Fibroblast of skin of left biceps (primary cell): ENCODE data around the gene WNT9A.

ENCODE experiments used
- DNase-seq, 2 experiments: peaks; one replicate each; pipeline ENCODE4 v3.0.0-alpha.2; 2013; ENCODE audit warnings: low read depth in 2 of 2

Gene WNT9A

DNA sequence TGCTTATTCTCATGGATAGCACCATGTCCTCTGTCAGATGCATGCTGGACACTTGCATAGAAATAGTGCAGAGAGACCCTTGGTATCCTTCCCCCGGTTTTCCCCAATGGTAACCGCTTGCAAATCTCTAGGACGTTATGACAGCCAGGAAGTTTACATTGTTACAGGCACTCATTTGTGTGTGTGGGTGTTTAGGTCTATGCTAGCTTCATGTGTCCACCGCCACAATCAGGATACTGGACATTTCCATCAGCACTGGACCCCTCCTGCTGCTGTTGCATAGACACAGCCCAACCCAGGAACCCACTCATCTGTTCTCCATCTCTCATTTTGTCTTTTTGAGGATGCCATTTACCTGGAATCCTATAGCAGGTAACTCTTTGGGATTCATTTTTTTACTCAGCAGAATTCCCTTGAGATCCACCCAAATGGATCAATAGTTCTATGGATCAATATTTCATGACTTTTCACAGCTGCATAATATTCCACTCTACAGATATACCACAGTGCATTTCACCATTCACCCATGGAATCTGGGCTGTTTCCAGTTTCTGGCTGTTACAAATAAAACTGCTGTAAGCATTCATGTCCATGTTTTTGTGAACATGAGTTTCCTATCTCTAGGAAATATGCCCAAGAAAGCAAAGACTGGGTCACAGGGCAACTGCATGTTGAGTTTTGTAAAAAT lies 6.6 kb upstream of the WNT9A start:
- no peak for DNase-seq

DNA sequence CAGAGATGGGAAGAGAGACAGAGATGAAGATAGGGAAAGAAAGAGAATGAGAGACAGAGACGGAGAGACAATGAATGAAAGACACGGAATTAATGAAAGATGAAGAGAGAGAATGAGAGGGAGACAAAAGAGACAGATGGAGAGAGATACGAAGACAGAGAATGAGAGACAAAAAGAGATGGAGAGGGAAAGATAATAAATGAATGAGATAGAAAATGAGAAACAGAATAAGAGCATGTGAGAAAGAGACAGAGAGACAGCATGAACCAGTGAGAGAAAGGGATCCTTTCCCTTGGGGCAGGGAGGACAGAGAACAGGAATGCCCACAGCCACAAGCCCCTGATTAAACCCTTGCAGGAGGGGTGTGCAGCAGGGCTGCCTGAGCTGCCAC lies 5.3 kb upstream of the WNT9A start:
- no peak for DNase-seq

DNA sequence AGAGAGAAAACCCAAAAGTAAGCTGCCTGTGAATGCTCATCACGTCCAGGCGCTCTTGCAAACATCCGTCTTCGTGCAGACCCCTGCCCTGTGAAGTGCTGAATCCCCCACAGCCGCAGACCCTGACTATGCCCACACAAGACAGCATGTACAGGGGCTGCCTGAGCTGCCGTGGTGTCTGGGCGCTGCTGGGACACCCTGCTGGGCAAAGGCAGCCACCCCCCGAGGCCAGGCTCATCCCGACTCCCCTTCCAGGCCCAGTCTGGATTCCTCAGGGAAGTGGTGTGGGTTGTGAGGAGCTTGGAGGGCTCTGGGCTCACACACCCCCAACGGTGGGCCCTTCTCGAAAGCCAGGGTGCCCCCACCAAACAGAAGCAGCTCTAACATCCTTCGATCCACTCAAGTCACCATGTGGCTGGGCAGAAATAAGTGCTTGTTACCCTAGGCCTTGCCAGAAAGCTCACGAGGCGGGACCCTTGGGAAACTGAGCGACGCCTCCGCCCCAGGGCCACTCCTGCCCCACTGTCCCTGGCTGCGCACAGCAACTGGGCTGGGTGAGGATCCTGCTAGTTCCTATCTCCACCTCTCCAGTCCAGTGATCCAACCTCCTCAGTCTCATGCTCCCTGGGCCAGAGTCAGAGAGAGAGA lies 4.8 kb upstream of the WNT9A start:
- no peak for DNase-seq

DNA sequence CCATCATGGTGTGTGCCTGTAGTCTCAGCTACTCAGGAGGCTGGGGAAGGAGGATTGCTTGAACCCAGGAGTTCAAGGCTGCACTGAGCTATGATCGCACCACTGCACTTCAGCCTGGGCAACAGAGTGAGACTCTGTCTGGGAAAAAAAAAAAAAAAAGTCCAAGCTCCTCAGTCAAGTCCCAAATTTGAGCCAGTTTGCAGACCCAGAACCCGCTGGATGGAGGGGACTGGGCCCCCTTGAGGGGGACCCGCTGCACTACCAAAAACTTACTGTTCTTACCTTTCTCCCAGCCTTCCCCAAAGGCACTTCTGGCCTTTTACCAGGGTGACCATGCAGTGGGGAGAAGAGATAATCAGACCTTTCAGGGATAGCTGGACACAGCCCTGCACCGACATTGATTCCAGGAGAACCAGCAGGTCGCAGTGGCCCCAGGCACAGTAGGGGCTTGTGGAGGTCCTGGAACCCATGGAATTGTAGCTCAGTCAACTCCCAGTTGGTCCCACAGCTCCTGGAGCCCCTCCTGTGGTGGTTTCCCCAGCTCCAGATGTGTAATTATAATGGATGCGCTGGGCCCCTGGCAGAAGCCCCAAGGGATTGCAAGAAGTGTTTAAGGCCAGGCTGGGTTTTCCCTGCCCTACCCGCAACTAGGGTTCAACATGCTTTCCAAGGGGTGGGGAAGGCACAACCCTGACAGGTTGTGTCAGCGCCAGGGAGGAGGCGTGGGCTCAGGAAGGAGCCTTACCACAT lies 4.1 kb upstream of the WNT9A start:
- DNase-seq = no peak

DNA sequence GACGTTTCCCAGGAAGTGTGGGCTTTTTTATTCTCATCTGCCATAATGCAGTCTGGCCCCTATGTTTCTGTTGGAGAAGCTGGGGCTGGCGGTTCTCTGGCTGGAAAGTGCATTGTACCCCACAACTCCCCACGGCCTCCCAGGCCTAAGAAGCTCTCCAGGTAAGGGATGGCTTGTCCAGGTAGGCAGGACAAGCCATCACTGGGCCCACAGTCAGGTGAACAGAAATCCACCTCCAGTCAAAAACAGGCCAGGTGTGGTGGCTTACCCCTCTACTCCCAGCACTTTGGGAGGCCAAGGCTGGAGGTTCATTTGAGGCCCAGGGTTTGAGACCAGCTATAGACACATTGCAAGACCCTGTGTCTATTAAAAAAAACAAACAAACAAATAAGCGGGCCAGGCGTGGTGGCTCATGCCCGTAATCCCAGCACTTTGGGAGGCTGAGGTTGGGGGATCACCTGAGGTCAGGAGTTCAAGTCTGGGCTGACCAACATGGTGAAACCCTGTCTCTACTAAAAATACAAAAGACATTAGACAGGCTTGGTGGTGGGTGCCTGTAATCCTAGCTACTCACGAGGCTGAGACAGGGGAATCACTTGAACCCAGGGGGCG lies 3.1 kb upstream of the WNT9A start:
- no peak for DNase-seq

DNA sequence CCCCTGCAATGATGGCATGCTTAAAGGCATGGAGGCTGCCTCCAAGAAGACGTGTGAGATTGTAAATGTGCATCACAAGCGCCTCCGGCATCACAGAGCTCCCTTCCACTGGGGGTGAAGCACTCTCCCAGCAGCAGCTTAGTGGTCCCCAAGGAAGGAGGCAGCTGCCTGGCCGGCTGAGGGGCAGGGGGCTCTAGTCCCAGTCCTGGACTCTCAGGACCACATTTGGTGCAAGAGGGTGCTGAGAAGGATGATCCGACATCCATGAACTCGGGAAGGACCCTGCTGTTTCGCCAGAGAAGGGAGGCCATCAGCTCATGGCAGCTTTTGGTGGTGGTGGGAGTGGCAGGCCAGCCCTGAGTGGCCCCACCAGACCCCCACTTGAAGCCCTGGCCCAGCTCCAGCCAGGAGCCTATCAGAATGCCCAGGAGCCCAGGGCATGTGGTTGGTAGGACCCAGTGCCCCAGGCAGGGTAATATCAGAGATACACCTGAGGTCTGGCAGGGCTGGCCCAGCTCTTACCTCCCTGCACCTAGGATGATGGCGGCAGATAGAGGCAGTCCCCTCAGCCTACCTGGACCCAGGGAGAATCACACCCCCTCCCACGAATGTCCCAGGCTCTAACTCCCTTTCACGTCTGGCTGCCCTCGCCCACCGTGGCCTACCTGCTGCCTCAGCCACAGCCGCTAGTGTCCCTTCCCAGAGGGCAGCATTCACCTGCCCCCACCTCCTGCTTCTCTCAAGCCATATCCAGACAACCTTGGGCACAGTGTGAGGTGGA lies 2.4 kb upstream of the WNT9A start:
- no peak for DNase-seq

DNA sequence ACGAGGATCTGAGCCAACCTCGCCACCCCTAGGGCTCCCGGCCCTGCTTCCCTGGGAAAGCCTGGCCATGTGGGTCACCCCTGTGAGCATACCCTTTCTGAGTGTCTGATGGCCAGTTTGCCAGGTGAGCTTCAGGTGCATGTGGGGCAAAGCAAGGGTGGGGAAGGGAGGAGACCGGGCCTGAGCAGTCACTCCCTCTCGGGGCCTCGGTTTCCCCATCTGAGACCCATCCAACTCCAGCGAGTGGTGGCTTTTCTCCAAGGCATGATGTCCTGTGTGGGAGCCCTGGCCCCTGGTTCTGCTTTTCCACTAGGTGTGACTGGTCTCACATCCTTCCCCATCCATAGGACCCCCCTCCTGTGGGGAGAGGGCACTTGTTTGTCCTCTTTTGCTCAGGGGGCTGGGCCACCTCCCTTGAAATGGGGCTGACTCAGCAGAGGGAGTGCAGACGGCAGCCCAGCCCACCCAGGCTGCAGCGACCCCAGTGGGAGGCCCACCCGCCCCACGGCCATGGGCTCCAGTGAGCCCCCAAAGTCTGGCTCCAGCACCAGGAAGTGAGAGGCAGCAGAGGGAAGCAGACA lies 1.7 kb upstream of the WNT9A start:
- no peak for DNase-seq

DNA sequence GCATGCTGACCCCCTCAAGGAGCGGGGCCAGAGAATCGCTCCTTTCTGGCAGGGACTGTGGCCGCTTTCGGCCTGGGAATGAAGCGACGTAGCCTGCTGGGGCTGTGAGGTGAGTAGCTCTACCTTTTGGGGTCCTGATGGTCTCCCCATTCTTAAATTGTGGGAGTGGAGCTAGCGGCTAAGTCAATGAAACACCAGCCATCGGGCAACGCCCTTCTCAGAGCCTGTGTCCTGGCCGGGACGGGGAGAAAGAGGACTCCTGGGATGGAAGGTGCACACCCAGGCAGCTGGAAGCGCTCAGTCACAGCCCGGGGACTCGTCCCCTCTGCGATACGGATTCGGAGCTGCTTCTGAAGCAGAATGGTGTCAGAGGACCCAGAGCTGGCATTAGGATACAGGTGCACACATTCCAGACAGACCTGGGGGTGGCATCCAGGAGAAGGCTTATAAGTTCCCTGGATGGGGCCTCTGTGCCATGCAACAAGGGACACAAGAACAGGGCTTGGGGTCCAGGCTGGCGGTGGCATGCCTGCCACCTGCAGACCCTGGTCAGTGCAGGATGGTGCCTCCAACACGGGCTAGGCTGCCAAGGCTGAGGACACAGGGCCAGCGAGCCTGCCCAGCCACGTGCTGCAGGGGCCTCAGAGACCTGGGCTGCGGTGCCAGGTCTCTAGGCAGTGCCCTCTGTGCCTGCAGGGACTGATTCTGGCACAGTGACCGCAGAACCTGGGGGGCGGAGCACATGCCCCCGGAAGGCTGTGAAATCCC lies 945 bp upstream of the WNT9A start:
- DNase-seq = no peak

DNA sequence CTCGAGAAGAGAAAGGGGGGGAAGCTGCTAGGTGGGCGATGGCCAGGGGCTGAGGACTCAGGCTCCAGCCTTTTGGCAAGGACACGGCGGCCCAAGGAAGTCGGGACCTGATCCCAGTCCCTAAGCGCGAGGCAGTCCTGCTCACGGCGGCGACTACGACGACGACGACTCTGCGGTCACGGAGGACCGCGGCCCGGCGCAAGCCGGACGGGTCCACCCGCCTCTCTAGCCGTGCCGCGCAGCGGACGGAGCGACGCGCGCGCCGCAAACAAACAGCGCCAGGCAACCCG lies 401 bp downstream of the WNT9A start:
- no peak for DNase-seq

DNA sequence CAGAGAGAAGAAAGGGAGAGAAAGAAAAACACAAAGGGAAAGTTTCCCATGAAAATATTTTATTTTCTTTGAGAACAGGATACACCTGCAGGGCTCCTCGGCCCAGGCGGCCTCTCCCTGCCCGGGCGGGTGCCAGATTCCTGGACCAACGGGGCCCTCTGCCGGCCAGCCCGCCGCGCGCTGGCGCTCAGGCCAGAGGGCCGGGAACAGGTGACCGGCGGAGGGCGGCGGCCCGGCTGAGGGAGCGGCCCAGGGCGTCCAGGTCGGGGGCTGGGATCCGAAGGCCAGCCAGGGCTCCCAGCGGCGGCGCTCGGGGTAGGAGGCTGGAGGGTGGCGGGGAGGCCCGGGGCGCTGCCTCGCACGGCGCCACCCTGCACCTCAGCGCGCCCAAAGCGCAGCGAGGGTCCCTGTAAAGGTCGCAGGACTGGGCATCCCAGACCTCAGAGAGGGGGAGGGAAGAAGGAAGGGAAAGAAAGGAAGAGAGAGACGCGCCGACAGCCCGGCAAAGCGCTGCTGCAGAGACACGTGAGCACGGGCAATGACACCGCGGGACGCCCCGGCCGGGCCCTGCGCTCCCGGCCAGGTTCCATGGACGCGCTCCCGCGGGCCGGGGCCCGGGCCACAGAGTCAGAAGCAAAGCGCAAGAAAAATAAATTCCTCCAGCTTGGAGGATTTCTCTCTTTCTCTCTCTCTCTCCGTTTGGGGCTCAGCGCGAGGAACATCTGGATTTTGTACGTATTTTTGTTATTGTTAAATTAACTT lies 927 bp downstream of the WNT9A start:
- DNase-seq = no peak

DNA sequence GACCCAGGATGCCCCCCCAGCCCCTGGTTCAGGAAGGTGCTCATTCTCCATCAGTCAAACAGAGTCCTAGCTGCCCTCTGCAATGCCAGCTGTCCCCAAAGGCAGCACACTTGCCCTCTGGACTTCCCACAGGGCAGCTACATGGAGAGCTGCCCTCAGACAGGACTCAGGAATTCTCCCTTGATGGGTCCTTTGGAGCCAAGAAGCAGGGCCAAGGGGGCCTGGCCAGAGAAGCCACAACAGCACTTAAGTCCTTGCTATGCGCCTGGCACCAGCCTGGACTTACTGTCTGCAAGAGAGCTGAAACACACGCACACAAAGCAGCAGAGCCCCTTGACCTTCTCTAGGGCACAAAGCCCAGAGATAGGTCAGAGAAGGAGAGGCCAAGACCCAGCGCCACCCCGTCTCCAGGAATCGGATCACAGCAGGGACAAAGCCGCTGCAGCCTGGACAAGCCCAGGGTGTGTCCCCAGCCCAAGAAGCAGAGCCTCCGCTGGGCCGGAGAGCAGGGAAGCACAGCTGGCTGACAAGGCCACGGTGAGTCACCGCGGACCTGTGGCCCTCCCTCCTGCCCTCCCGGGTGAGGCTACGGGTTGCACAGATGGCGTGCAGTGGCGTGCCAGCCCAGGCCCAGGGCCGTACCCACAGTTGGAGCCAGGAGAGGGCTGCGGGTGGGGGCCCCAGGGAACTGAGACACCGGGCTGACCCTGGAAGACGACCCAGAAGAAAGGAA lies 1.7 kb downstream of the WNT9A start:
- DNase-seq = no peak

DNA sequence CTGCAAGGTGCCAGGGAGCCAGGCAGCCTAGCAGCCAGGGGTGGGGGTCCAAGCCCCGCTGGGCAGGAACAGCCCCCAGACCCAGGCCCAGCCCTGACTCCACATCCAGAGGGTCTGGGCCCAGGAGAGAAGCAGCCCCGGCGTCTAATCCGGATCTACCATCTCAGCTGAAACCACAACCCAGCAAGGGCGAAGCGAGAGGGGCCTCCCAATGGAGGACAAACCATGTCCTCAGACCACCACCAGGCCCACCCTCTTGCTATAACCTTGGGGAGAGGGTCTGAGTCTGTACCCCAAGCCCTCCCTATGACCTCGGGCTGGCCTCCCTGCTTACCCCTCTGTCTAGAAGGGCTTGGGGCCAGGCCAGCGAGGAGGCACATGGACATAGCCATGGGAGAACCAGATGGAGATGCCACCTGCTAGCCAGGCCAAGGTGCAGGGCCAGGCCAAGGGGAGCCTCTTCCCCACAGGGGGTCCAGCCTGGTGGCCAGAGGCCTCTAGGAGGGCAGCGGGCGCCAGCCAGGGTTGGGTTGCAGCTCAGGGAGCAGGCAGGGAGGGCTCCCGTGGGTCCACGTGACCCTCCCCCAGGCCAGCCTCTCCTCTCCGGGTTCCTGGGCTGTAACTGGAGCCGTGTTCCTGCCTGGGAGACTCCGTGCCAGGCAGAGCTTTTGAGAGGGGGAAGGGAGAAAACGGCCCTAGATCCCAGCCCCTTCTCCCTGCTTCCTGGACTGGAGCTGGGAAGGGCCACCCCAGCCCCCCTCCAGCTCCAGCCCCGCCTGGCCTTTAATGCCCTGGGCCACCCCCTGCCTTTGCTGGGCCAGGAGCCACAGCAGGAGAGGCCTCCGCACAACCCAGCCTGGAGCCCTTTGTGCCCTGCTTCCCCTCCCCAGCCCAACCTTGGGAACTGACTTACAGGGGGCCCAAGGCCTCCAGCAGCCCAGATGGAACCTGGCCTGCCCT lies 2.5 kb downstream of the WNT9A start:
- no peak for DNase-seq

DNA sequence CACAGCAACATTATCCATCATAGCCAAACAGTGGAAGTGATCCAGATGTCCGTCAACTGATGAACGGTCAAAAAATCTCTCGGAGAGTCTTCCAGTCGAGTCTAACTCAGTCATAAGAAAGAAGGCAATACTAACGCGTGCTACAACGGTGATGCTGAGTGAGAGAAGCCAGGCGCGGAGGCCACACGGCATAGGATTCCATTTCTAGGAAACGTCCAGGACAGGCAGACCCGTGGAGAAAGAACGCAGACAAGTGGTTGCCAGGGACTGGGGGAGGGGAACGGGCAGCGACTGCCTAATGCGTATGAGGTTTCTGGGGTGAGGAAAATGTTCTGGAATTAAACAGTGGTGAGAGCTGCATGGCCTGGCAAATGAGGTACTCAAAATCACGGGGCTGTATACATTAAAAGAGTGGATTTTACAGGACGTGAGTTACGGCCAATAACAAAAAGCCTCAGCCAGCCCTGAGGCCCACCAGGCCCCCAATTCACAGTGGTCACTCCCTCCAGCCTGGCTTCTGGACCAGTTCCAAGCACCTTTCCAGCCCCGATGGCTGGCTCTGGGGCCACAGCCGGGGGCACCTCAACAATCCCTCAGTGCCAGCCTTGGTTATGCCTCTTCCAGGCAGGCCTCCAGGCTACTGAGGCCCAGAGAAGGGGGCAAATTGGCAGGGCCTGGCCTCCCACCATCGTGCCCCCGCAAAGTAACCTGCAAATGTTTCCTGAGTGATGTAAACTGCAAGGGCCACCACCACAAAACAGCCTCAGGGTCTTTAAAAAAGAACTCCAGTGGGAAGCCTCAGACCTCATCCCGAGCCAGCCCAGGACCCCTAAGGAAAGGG lies 3.4 kb downstream of the WNT9A start:
- DNase-seq = no peak

DNA sequence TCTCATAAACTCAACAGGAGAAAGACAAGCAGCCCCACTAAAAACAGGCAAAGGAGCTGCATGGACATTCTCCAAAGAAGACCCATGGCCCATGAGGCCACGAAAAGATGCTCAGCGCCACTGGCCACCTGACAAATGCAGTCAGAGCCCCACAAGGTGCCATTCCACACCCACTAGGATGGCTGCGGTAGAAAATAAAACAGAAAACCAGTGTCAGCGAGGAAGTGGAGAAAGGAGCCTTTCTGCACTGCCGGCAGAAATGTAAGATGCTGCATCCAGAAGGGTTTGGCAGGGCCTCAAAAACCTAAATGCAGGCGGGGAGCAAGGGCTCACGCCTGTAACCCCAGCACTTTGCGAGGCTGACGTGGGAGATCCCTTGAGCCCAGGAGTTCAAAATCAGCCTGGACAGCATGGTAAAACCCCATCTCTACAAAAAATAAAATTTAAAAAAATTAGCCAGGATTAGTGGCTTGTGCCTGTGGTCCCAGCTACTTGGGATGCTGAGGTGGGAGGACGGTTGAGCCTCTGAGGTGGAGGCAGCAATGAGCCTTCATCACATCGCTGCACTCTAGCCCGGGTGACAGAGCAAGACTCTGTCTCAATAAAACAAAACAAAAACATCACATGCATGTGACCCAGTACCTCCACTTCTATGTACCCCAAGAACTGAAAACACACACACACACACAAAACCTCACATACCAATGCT lies 4.2 kb downstream of the WNT9A start:
- no peak for DNase-seq

DNA sequence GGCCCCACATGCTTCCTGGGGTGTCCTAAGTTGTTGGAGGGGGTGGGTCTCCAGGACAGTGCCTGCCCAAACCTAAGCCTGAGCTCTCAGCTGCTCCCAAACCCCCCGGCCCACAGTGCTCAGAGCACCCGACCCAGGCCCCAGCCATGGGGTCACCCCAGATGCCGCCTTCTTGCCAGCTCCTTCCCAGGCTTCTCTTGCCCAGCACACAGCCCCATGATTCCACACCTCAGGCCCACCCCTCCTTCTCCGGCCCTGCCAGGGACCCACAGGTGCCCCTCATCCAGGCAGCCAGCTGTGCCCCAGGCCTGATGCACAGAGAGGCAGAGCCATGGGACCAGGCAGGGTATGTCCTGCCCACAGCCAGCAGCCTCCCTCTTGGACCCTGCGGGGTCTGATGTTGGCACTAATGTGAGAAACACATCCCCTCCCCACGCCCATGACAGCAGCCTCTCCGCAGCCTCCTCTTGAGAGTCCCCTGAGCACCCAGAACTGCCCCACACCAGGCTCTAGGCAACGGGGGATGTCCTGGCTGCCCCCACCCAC lies 4.9 kb downstream of the WNT9A start:
- DNase-seq = no peak

DNA sequence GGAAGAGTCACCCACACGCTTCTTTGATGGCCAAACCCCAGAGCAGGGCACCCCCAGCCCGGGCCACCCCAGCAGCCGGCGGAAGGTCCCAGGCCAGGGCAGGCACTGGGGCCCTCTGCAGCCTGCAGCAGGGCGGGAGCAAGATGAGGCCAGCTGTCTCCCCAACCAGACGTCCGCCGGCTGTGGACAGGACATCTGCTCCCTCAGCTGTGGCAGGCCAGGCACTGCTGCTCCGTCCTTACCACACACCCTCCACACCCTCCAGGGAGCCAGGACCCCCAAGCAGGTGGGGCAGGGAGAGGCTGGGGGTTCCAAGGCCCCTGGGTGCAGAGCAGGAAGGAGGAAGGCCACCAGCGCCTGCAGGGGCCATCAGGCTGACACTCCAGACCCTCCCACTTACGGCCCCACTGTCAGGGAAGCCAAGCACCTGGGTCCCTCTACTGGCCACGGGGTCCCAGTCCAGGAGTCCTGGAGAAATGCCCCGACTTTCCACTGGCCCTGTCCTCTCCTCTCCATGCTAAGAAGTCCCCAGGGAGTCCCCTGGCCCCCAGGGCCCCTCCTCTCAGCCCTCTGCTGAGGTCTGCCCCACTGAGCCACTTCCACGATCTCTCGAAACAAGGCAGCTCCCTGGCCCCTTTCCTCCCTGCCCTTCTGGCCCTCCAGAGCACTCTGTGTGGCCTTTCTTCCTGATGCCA lies 5.6 kb downstream of the WNT9A start:
- DNase-seq = no peak
